Measurements from ENCODE around the gene ERF. TPM values are rescaled to one million over a fixed set of nuclear protein-coding genes. Genes with fewer than 3 reads are reported as not detected.

Gene ERF
- total RNA-seq, 1 donor from 2014 or later, result 109 TPM

DNA sequence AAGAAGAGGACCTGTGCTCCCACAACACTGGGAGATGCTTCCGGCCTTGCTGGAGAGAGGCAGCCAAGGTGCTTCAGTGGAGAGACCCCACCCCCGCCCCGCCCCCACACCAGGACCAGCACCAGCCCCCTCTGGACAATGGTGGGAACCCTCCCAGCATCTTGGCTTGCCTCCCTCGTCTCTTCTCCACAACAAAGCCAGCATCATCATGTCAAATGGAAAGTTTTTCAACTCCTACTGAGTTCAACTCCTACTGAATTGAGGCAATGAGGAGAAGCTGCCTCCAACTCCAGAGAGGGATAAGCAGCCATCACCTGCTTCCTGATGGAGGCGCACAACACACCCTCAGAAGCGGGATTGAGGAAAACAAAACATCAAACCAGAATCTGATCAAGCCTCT, 50.3 kb downstream of the ERF start:
- DNase-seq (ENCODE audit: low spot score), result no peak
- peak overlapping the region; percentile 2 for H3K27ac Mint-ChIP-seq (ENCODE audit: unreplicated experiment)
- peaks cover 68% of the 10 kb centered on the region for H3K36me3 Mint-ChIP-seq (ENCODE audit: low read depth, unreplicated experiment)
- no peak overlapping the region for H3K4me3 Mint-ChIP-seq (ENCODE audit: unreplicated experiment)
- no peaks in the 10 kb centered on the region for H3K9me3 Mint-ChIP-seq (ENCODE audit: unreplicated experiment)
- H3K27me3 Mint-ChIP-seq (ENCODE audit: unreplicated experiment), result peaks cover 9% of the 10 kb centered on the region
- TF ChIP-seq, protein P1, sequence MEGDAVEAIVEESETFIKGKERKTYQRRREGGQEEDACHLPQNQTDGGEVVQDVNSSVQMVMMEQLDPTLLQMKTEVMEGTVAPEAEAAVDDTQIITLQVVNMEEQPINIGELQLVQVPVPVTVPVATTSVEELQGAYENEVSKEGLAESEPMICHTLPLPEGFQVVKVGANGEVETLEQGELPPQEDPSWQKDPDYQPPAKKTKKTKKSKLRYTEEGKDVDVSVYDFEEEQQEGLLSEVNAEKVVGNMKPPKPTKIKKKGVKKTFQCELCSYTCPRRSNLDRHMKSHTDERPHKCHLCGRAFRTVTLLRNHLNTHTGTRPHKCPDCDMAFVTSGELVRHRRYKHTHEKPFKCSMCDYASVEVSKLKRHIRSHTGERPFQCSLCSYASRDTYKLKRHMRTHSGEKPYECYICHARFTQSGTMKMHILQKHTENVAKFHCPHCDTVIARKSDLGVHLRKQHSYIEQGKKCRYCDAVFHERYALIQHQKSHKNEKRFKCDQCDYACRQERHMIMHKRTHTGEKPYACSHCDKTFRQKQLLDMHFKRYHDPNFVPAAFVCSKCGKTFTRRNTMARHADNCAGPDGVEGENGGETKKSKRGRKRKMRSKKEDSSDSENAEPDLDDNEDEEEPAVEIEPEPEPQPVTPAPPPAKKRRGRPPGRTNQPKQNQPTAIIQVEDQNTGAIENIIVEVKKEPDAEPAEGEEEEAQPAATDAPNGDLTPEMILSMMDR (IDR thresholded peaks at IDR 0.05; ENCODE audit: unreplicated experiment), result no peak
- peaks cover 16% of the 10 kb centered on the region for H3K4me1 Mint-ChIP-seq (ENCODE audit: unreplicated experiment)

DNA sequence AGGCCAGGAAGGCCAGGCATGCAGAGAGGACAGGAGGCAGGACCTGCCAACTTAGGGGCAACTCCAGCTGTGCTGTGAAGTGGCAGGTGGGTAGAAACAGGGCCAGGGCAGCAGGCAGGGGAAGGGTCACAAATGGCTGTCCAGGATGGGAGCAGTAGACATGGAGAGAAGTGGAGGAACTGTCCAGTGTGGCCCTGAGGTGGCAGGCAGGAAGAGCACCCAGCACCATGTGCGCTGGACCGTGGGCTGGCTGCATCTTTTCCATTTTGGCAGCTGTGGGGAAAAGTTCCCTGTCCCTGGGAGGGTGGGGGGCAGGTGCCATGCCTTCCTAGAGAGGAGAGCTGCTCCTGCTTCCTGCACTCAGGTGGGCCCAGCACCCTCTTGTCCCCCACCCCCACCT, 51.2 kb downstream of the ERF start:
- Mint-ChIP-seq H3K9me3 (ENCODE audit: unreplicated experiment) (no peaks in the 10 kb centered on the region), H3K27ac (ENCODE audit: unreplicated experiment) (no peak overlapping the region), H3K27me3 (ENCODE audit: unreplicated experiment) (peaks cover 9% of the 10 kb centered on the region), H3K36me3 (ENCODE audit: low read depth, unreplicated experiment) (peaks cover 67% of the 10 kb centered on the region), H3K4me1 (ENCODE audit: unreplicated experiment) (peaks cover 19% of the 10 kb centered on the region), H3K4me3 (ENCODE audit: unreplicated experiment) (no peak overlapping the region)
- TF ChIP-seq, protein P1 (IDR thresholded peaks at IDR 0.05; ENCODE audit: unreplicated experiment), result no peak
- no peak for DNase-seq (ENCODE audit: low spot score)

GRCh38 chr19:42202290-42202880, 52.5 kb downstream of the ERF start:
- peak overlapping the region; percentile 61 for H3K4me3 Mint-ChIP-seq (ENCODE audit: unreplicated experiment)
- peaks cover 59% of the 10 kb centered on the region for H3K36me3 Mint-ChIP-seq (ENCODE audit: low read depth, unreplicated experiment)
- H3K27ac Mint-ChIP-seq (ENCODE audit: unreplicated experiment), result peak overlapping the region; percentile 58
- peaks cover 23% of the 10 kb centered on the region for H3K4me1 Mint-ChIP-seq (ENCODE audit: unreplicated experiment)
- no peak for DNase-seq (ENCODE audit: low spot score)
- TF ChIP-seq, protein P1 (IDR thresholded peaks at IDR 0.05; ENCODE audit: unreplicated experiment), result no peak
- no peaks in the 10 kb centered on the region for H3K9me3 Mint-ChIP-seq (ENCODE audit: unreplicated experiment)
- H3K27me3 Mint-ChIP-seq (ENCODE audit: unreplicated experiment), result peaks cover 10% of the 10 kb centered on the region

GRCh38 chr19:42201489-42202289, 53.2 kb downstream of the ERF start:
- DNase-seq (ENCODE audit: low spot score), result no peak
- H3K36me3 Mint-ChIP-seq (ENCODE audit: low read depth, unreplicated experiment), result peaks cover 62% of the 10 kb centered on the region
- H3K27me3 Mint-ChIP-seq (ENCODE audit: unreplicated experiment), result peaks cover 10% of the 10 kb centered on the region
- TF ChIP-seq, protein P1 (IDR thresholded peaks at IDR 0.05; ENCODE audit: unreplicated experiment), result no peak
- peak overlapping the region; percentile 58 for H3K27ac Mint-ChIP-seq (ENCODE audit: unreplicated experiment)
- no peak overlapping the region for H3K4me3 Mint-ChIP-seq (ENCODE audit: unreplicated experiment)
- peaks cover 26% of the 10 kb centered on the region for H3K4me1 Mint-ChIP-seq (ENCODE audit: unreplicated experiment)
- no peaks in the 10 kb centered on the region for H3K9me3 Mint-ChIP-seq (ENCODE audit: unreplicated experiment)

Data from endothelial cell (in vitro differentiated cells).